NT2/D1 (cell line): Measurements from ENCODE around the gene ABLIM1.

Experiments
- DNase-seq: peaks from one replicate; pipeline ENCODE4 v3.0.0-alpha.2; 2011; ENCODE audit warnings: low read depth, low spot score
- H3K27me3 ChIP-seq: 2 replicates; pipeline ENCODE4 v1.6.0; 2011; ENCODE audit warnings: mild to moderate bottlenecking; ENCODE audit not compliant: insufficient read length, insufficient read depth
- H3K36me3 ChIP-seq: 2 replicates; pipeline ENCODE4 v1.6.1; 2011; ENCODE audit warnings: mild to moderate bottlenecking, low read length, mixed read lengths; ENCODE audit not compliant: insufficient read depth, insufficient read length
- H3K4me1 ChIP-seq: 2 replicates; pipeline ENCODE4 v1.5.1; 2011; ENCODE audit not compliant: insufficient read depth, insufficient read length
- H3K4me3 ChIP-seq: 2 replicates; pipeline ENCODE4 v1.5.1; 2011; ENCODE audit warnings: low read depth; ENCODE audit not compliant: insufficient read length
- H3K9ac ChIP-seq: 2 replicates; pipeline ENCODE4 v1.6.0; 2011; ENCODE audit warnings: low read depth; ENCODE audit not compliant: insufficient read length
- H3K9me3 ChIP-seq: 2 replicates; pipeline ENCODE4 v1.5.1; 2011; ENCODE audit warnings: mild to moderate bottlenecking, low read length; ENCODE audit not compliant: insufficient read depth
- SUZ12 ChIP-seq: IDR thresholded peaks from 2 replicates; pipeline ENCODE4 v1.6.1; 2011; ENCODE audit not compliant: insufficient read length, insufficient read depth; ENCODE audit errors: extremely low read depth
- YY1 ChIP-seq: IDR thresholded peaks from 2 replicates; pipeline ENCODE4 v1.6.1; 2011; ENCODE audit not compliant: insufficient read length, insufficient read depth
- ZNF274 ChIP-seq: IDR thresholded peaks from 2 replicates; pipeline ENCODE4 v1.6.1; 2011; ENCODE audit warnings: mild to moderate bottlenecking, low read depth, low read length

Gene ABLIM1

GRCh38 chr10:114492351-114493037 lies 165.6 kb downstream of the ABLIM1 start:
- H3K36me3 ChIP-seq: peaks cover 20% of the 10 kb centered on the region
- DNase-seq: no peak
- H3K4me1 ChIP-seq: no peaks in the 10 kb centered on the region
- no peaks in the 10 kb centered on the region for H3K9me3 ChIP-seq
- H3K9ac ChIP-seq: no peak overlapping the region
- H3K4me3 ChIP-seq: no peak overlapping the region
- TF ChIP-seq SUZ12: no peak
- TF ChIP-seq YY1: no peak
- TF ChIP-seq ZNF274: no peak
- no peaks in the 10 kb centered on the region for H3K27me3 ChIP-seq

- Histone ChIP-seq H3K4me3 (no peak overlapping the region), H3K36me3 (peaks cover 22% of the 10 kb centered on the region), H3K4me1 (no peaks in the 10 kb centered on the region), H3K27me3 (no peaks in the 10 kb centered on the region), H3K9ac (no peak overlapping the region), H3K9me3 (no peaks in the 10 kb centered on the region)
- DNase-seq: no peak
- TF ChIP-seq SUZ12 (no peak), ZNF274 (no peak), YY1 (no peak)
Observed at GRCh38 chr10:114491933-114492332, 166.1 kb downstream of the ABLIM1 start.

- no peak for DNase-seq
- Histone ChIP-seq H3K27me3 (no peaks in the 10 kb centered on the region), H3K36me3 (peaks cover 24% of the 10 kb centered on the region), H3K9ac (no peak overlapping the region), H3K9me3 (no peaks in the 10 kb centered on the region), H3K4me1 (no peaks in the 10 kb centered on the region), H3K4me3 (no peak overlapping the region)
- TF ChIP-seq SUZ12: no peak
- no peak for TF ChIP-seq YY1
- TF ChIP-seq ZNF274: no peak
Observed at GRCh38 chr10:114491419-114491818, 166.7 kb downstream of the ABLIM1 start.

GRCh38 chr10:114489521-114490310 lies 168.4 kb downstream of the ABLIM1 start:
- peak overlapping the region; percentile 36 for H3K9ac ChIP-seq
- no peaks in the 10 kb centered on the region for H3K27me3 ChIP-seq
- peaks cover 12% of the 10 kb centered on the region; the same call in 1 of the 2 replicates for H3K9me3 ChIP-seq
- no peak overlapping the region for H3K4me3 ChIP-seq
- peaks cover 30% of the 10 kb centered on the region for H3K36me3 ChIP-seq
- no peak for TF ChIP-seq YY1
- no peaks in the 10 kb centered on the region for H3K4me1 ChIP-seq
- peak; percentile 55 for DNase-seq

GRCh38 chr10:114487815-114488536 lies 170.1 kb downstream of the ABLIM1 start:
- Histone ChIP-seq H3K27me3 (no peaks in the 10 kb centered on the region), H3K36me3 (peaks cover 42% of the 10 kb centered on the region), H3K9ac (no peak overlapping the region), H3K4me1 (no peaks in the 10 kb centered on the region), H3K9me3 (peaks cover 12% of the 10 kb centered on the region; the same call in 1 of the 2 replicates), H3K4me3 (no peak overlapping the region)
- DNase-seq: no peak
- TF ChIP-seq YY1: no peak
- no peak for TF ChIP-seq SUZ12
- no peak for TF ChIP-seq ZNF274

GRCh38 chr10:114486938-114487814 lies 170.9 kb downstream of the ABLIM1 start:
- Histone ChIP-seq H3K4me3 (no peak overlapping the region), H3K4me1 (no peaks in the 10 kb centered on the region), H3K9me3 (peaks cover 12% of the 10 kb centered on the region; the same call in 1 of the 2 replicates), H3K9ac (no peak overlapping the region), H3K36me3 (peaks cover 44% of the 10 kb centered on the region), H3K27me3 (no peaks in the 10 kb centered on the region)
- TF ChIP-seq YY1 (no peak), SUZ12 (no peak)
- no peak for DNase-seq
